ENCODE data around the gene OR8D1.
"Not testable (repeated sequence)": the region's sequence is repeated elsewhere in the genome, so short reads cannot be mapped to it uniquely, and the experiment has no call there.

The OR8D1 gene

GRCh38 chr11:124285610-124286344 is 28.0 kb downstream of the OR8D1 start:
- DNase-seq (ENCODE audit: low read depth), result no peak

- DNase-seq (ENCODE audit: low read depth), result no peak
These were observed 35.5 kb downstream of the OR8D1 start for GRCh38 chr11:124278261-124278660.

DNA sequence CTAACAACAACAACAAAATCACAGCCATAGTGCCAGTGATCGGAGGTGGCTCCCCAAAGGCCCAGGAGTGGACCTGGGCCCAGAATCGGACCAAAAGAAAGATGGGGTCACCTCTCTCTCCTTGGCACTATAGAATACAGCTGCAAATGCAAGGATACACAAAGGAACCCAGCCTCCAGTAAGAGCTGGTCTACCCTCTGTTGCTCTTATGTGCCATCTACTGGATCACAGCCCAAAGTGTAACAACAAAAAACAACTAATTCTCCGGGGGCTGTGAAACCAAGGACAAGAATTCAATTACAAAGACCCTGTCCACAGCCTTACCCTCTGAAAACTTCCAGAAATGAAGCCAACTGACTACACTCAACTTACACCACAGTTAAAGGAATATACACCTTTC is 35.9 kb downstream of the OR8D1 start:
- no peak for DNase-seq (ENCODE audit: low read depth)

- DNase-seq (ENCODE audit: low read depth), result no peak
These were observed 36.5 kb downstream of the OR8D1 start for GRCh38 chr11:124277207-124277606.

- no peak for DNase-seq (ENCODE audit: low read depth)
These were observed 37.7 kb downstream of the OR8D1 start for GRCh38 chr11:124276081-124276480.

DNA sequence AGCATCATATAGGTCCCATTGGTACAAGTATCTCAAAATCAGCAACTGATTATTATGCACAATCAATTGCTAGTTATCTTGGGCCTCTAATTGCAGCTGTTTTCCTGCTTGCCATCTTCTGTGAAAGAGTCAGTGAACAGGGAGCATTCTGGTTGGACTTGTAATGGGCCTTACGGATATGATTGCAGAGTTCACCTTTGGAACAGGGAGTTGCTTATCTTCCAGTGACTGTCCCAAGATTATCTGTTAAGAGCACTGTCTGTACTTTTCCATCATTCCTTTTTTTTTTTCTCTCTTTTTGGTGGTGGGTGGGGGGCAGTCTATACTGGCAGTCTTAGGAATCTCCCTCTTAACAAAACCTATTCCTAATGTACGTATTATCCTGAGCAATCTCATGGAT is 39.7 kb downstream of the OR8D1 start:
- DNase-seq (ENCODE audit: low read depth), result no peak

DNA sequence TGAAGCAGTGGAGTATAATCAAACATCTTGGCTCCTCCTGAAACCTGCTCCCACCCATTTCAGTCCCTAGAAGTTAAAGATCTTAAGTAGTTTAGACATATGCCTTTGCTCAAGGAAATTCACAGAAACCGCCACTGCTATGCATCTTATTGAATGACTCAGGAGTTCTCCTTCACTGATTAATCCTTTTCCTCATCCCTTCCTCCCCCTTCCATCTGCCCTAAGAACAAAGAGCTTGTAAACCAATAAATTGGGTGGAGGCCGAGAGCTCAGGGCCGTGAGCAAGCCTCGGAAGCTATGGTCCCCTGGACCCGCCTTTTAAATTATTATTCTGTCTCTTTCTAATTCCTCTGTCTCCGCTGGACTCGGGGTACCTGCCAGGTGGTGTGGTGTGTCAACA is 42.9 kb downstream of the OR8D1 start:
- DNase-seq (ENCODE audit: low read depth), result not testable (repeated sequence)

- not testable (repeated sequence) for DNase-seq (ENCODE audit: low read depth)
These were observed 48.7 kb downstream of the OR8D1 start for GRCh38 chr11:124265041-124265440.

DNA sequence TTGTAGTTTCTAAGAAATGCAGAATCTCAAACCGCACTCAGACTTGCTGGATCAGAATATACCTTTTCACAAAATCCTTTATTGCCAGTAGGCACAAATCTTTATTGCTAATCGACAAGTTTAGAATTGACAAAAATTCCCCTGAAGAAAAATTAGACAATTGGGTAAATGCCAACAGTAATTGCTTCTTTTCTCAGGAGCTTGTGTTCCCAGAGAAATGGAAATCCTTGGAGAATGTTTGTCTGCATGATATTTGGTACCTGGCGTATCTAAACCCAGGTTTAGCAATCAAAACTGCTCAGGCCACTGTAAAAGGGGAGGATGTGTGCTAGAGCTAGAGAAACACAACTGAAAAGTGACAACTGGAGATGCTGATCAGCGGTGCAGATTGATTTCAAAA is 57.7 kb downstream of the OR8D1 start, which contains the start of gene OR8G5:
Gene OR8G5, plus strand, starts transcription at position 301 of the 400 bp plus-strand sequence. CDS start 8,556 bp downstream, outside the sequence.
- no peak for DNase-seq (ENCODE audit: low read depth)
